NCI-H1930 (cell line): Measurements from ENCODE around the gene BLOC1S4.

ENCODE experiments used
- DNase-seq, 2 experiments: peaks; one replicate each; lab custom pipeline; 2025; lab: John Stamatoyannopoulos, UW

The BLOC1S4 gene

DNA sequence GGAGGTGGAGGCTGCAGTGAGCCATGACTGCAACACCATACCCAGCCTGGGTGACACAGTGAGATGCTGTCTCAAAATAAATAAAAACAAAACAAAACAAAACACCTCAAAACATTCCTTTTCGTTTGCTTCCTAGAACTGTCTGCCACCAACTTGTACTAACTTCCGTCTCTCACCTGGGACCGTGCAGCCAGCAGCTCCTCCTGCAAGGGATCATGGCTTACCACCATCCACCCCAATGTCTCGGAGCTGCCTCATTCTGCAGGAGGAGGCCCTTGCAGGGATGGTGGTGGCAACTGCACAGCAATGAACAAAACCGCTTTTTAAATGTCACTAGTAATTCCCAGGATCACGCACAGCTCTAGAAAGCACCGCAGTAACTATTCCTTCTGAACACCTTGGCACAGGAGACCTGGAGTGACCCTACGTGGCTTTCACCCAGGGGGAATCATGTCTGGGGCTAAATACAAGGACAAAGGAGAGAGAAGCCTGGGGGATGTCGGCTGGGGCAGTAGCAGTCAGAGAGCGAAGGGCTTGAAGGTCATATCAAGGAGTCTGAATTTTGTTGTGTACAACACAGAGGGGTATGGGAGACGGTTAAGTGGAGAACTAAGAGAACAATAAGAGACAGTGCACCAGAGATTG lies 49.1 kb downstream of the BLOC1S4 start:
- DNase-seq, result no peak

DNA sequence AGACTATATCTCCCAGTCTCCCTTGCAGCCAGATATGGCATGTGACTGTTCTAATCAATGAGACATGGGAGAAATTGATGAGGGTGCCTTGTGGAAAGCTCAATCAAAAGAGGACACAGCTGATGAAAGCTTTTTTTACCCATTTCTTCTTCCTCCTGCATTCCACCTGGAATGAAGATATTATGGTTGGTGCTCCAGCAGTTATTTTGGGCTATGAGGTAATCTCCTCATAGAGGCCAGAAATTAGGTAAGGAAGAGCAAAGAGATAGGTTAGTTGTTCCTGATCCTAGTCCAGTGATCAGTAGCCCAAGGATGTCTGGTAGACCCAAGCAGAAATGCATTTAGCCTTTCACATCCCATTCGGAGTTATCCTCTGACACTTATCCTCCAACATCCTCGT lies 49.7 kb downstream of the BLOC1S4 start:
- DNase-seq, result no peak
